ENCODE results near the gene CRABP1.

GRCh38 chr15:78358102-78358870 lies 18.1 kb downstream of the CRABP1 start:
- TF ChIP-seq CTCF (IDR thresholded peaks at IDR 0.05): no peak
- no peak for TF ChIP-seq POLR2A (IDR thresholded peaks at IDR 0.05)
